Hepatocyte (in vitro differentiated cells): ENCODE results near the gene ACSS1. TPM values are rescaled to one million over a fixed set of nuclear protein-coding genes. Genes with fewer than 3 reads are reported as not detected.

Experiments used
- DNase-seq: peaks from one replicate; pipeline ENCODE4 v3.0.0-alpha.2; 2016; ENCODE audit warnings: low spot score
- H2AFZ ChIP-seq: fragments of 200-600 bp; sonication (generic); 2 replicates; pipeline ENCODE4 v1.6.0; 2016; ENCODE audit warnings: antibody characterized with exemption, mild to moderate bottlenecking
- H3K27ac ChIP-seq: fragments of 200-600 bp; sonication (generic); 2 replicates; pipeline ENCODE4 v1.5.1; 2016; ENCODE audit warnings: mild to moderate bottlenecking
- H3K27me3 ChIP-seq: fragments of 200-600 bp; sonication (generic); 2 replicates; pipeline ENCODE4 v1.6.1; 2016
- H3K36me3 ChIP-seq: fragments of 200-600 bp; sonication (generic); replicated peaks from 2 replicates; pipeline ENCODE4 v1.5.1; 2016; ENCODE audit warnings: low read depth; ENCODE audit not compliant: insufficient read depth
- H3K4me1 ChIP-seq: fragments of 200-600 bp; sonication (generic); 2 replicates; pipeline ENCODE4 v1.5.1; 2016; ENCODE audit warnings: mild to moderate bottlenecking, moderate library complexity; ENCODE audit not compliant: insufficient read depth
- H3K4me2 ChIP-seq: fragments of 200-600 bp; sonication (generic); 2 replicates; pipeline ENCODE4 v1.6.0; 2016
- H3K4me3 ChIP-seq: fragments of 200-600 bp; sonication (generic); 2 replicates; pipeline ENCODE4 v1.5.1; 2016; ENCODE audit warnings: mild to moderate bottlenecking
- H3K79me2 ChIP-seq: fragments of 200-600 bp; sonication (generic); 2 replicates; pipeline ENCODE4 v1.6.0; 2017; ENCODE audit warnings: mild to moderate bottlenecking
- H3K9me2 ChIP-seq: fragments of 200-600 bp; sonication (generic); replicated peaks from 2 replicates; pipeline ENCODE4 v1.6.0; 2017; ENCODE audit warnings: mild to moderate bottlenecking; ENCODE audit not compliant: insufficient read depth
- H3K9me3 ChIP-seq: fragments of 200-600 bp; sonication (generic); 2 replicates; pipeline ENCODE4 v1.5.1; 2016; ENCODE audit warnings: low read depth, mild to moderate bottlenecking
- H4K20me1 ChIP-seq: fragments of 200-600 bp; sonication (generic); 2 replicates; pipeline ENCODE4 v1.6.0; 2016; ENCODE audit warnings: mild to moderate bottlenecking; ENCODE audit not compliant: insufficient read depth, poor library complexity, severe bottlenecking
- CTCF ChIP-seq: fragments of 200-600 bp; sonication (generic); IDR thresholded peaks from 2 replicates; pipeline ENCODE4 v1.5.1; 2016; ENCODE audit warnings: antibody characterized with exemption, mild to moderate bottlenecking; ENCODE audit not compliant: poor library complexity
- EZH2 ChIP-seq: fragments of 200-600 bp; sonication (generic); IDR thresholded peaks from 2 replicates; pipeline ENCODE4 v1.6.1; 2016; ENCODE audit warnings: antibody characterized with exemption, mild to moderate bottlenecking, borderline replicate concordance
- EZH2phosphoT487 ChIP-seq: fragments of 200-600 bp; sonication (generic); IDR thresholded peaks from one replicate; pipeline ENCODE4 v1.6.1; 2018; ENCODE audit warnings: antibody characterized with exemption, mild to moderate bottlenecking, low read depth, moderate library complexity; ENCODE audit not compliant: unreplicated experiment, severe bottlenecking
- WGBS: methylation state at CpG from one replicate; pipeline ENCODE4 v1.1.6; 2016; ENCODE audit warnings: low lambda C conversion rate; ENCODE audit errors: missing lambda C conversion rate; 5-methylcytosine and 5-hydroxymethylcytosine counted together
- polyA plus RNA-seq: library from polyadenylated mRNA; unstranded; fragments of >200 nt; fragmentation: Nextera tagmentation; extraction: Ambion mirVana; gene quantifications from 2 replicates; pipeline ENCODE4 v1.2.1, GENCODE V29; 2016
- total RNA-seq: library from RNA; depleted of rRNA; stranded (reverse); fragments of >200 nt; gene quantifications from 2 replicates; pipeline ENCODE4 v1.2.3, GENCODE V29; 2014

ACSS1 gene
- total and polyA plus RNA-seq, 2 experiments from 2014 or later = 20.5 to 37.7 TPM

- no peak overlapping the region for H2AFZ ChIP-seq
- H3K4me1 ChIP-seq = peaks cover 11% of the 10 kb centered on the region
- WGBS = 92% methylated on average over 7 of the region's 7 CpGs
- H3K27me3 ChIP-seq = no peaks in the 10 kb centered on the region
- H3K9me2 ChIP-seq = no peaks in the 10 kb centered on the region
- no peak overlapping the region for H3K4me2 ChIP-seq
- H4K20me1 ChIP-seq = peaks cover 7% of the 10 kb centered on the region
- H3K9me3 ChIP-seq = no peaks in the 10 kb centered on the region
- H3K27ac ChIP-seq = no peak overlapping the region
- no peaks in the 10 kb centered on the region for H3K36me3 ChIP-seq
- TF ChIP-seq EZH2 (no peak), EZH2phosphoT487 (no peak), CTCF (no peak)
- H3K4me3 ChIP-seq = no peak overlapping the region
- no peak for DNase-seq
- H3K79me2 ChIP-seq = peaks cover 64% of the 10 kb centered on the region
Measured at GRCh38 chr20:24986436-24987015, 71.4 kb downstream of the ACSS1 start.

- no peak for DNase-seq
- Histone ChIP-seq H3K4me1 (peaks cover 4% of the 10 kb centered on the region), H3K36me3 (no peaks in the 10 kb centered on the region), H3K79me2 (peaks cover 56% of the 10 kb centered on the region), H3K4me2 (no peak overlapping the region), H4K20me1 (peaks cover 7% of the 10 kb centered on the region), H3K27ac (no peak overlapping the region), H3K9me2 (no peaks in the 10 kb centered on the region), H3K9me3 (no peaks in the 10 kb centered on the region), H3K4me3 (no peak overlapping the region), H2AFZ (no peak overlapping the region), H3K27me3 (no peaks in the 10 kb centered on the region)
- no peak for TF ChIP-seq EZH2
- TF ChIP-seq EZH2phosphoT487 = no peak
- no peak for TF ChIP-seq CTCF
- WGBS = 65% methylated on average over 6 of the region's 6 CpGs
Measured at GRCh38 chr20:24985802-24986201, 72.1 kb downstream of the ACSS1 start.

GRCh38 chr20:24984961-24985640 is 72.8 kb downstream of the ACSS1 start:
- Histone ChIP-seq H3K27me3 (no peaks in the 10 kb centered on the region), H3K27ac (no peak overlapping the region), H4K20me1 (peaks cover under 1% of the 10 kb centered on the region), H3K36me3 (no peaks in the 10 kb centered on the region), H3K4me1 (peaks cover 4% of the 10 kb centered on the region), H3K4me2 (no peak overlapping the region), H3K79me2 (peaks cover 49% of the 10 kb centered on the region), H3K9me3 (no peaks in the 10 kb centered on the region), H3K4me3 (no peak overlapping the region), H3K9me2 (no peaks in the 10 kb centered on the region), H2AFZ (no peak overlapping the region)
- no peak for DNase-seq
- WGBS = 90% methylated on average over 3 of the region's 3 CpGs
- TF ChIP-seq EZH2 = no peak

- Histone ChIP-seq H2AFZ (no peak overlapping the region), H3K27me3 (no peaks in the 10 kb centered on the region), H3K4me2 (no peak overlapping the region), H3K79me2 (peaks cover 37% of the 10 kb centered on the region), H3K36me3 (no peaks in the 10 kb centered on the region), H3K9me2 (no peaks in the 10 kb centered on the region), H3K4me1 (peaks cover 4% of the 10 kb centered on the region), H4K20me1 (no peaks in the 10 kb centered on the region), H3K27ac (no peak overlapping the region), H3K9me3 (no peaks in the 10 kb centered on the region), H3K4me3 (no peak overlapping the region)
- DNase-seq = no peak
- TF ChIP-seq CTCF (no peak), EZH2phosphoT487 (no peak), EZH2 (no peak)
- WGBS = 79% methylated on average over 8 of the region's 8 CpGs
Measured at GRCh38 chr20:24983896-24984295, 74.0 kb downstream of the ACSS1 start.
